PC-3 (cell line): ENCODE measurements around the gene RNF114.

Experiments used
- CTCF ChIP-seq: fragments of 300-600 bp; sonication (generic); conservative IDR thresholded peaks from 2 replicates; pipeline ENCODE4 v1.5.1; 2017; ENCODE audit warnings: antibody characterized with exemption, low read depth, mild to moderate bottlenecking, low read length
- EZH2 ChIP-seq: fragments of 300-600 bp; sonication (generic); IDR thresholded peaks from one replicate; pipeline ENCODE4 v1.6.1; 2017; ENCODE audit warnings: antibody characterized with exemption, mild to moderate bottlenecking, low read length; ENCODE audit not compliant: unreplicated experiment
- EZH2phosphoT487 ChIP-seq: fragments of 300-600 bp; sonication (generic); IDR thresholded peaks from 2 replicates; pipeline ENCODE4 v1.6.1; 2018; ENCODE audit warnings: mild to moderate bottlenecking, antibody characterized with exemption, low read length, borderline replicate concordance

- TF ChIP-seq CTCF (no peak), EZH2phosphoT487 (no peak), EZH2 (no peak)
These were observed 67.1 kb downstream of the RNF114 start for GRCh38 chr20:50003253-50003656.
